ENCODE data around the gene CACTIN.
A peak's percentile ranks its signal among the peaks of the same experiment; 100 is the strongest.
"Not testable (repeated sequence)": the region's sequence is repeated elsewhere in the genome, so short reads cannot be mapped to it uniquely, and the experiment has no call there.

The CACTIN gene

GRCh38 chr19:3658004-3658869 lies 31.6 kb upstream of the CACTIN start:
- H3K27ac Mint-ChIP-seq = no peak overlapping the region

GRCh38 chr19:3657395-3657769 lies 30.8 kb upstream of the CACTIN start:
- ATAC-seq (replicated peaks) (no peak), DNase-seq (no peak)
- H3K27me3 Mint-ChIP-seq = no peaks in the 10 kb centered on the region
- peaks cover 13% of the 10 kb centered on the region for H3K36me3 Mint-ChIP-seq (ENCODE audit: insufficient read depth)
- no peaks in the 10 kb centered on the region for H3K4me1 Mint-ChIP-seq (ENCODE audit: low read depth in 2 of 2)
- no peak overlapping the region for H3K27ac Mint-ChIP-seq
- H3K4me3 Mint-ChIP-seq = no peak overlapping the region
- H3K9me3 Mint-ChIP-seq = no peaks in the 10 kb centered on the region

More at GRCh38 chr19:3658004-3658869, 31.6 kb upstream of the CACTIN start:
- Mint-ChIP-seq H3K4me3 (no peak overlapping the region), H3K4me1 (ENCODE audit: low read depth in 2 of 2) (no peaks in the 10 kb centered on the region), H3K27me3 (no peaks in the 10 kb centered on the region), H3K9me3 (no peaks in the 10 kb centered on the region), H3K36me3 (ENCODE audit: insufficient read depth) (peaks cover 14% of the 10 kb centered on the region)
- no peak for ATAC-seq (replicated peaks)
- DNase-seq = no peak

- Mint-ChIP-seq H3K4me3 (no peak overlapping the region), H3K9me3 (no peaks in the 10 kb centered on the region)
- no peak for DNase-seq
These were observed 30.3 kb upstream of the CACTIN start for GRCh38 chr19:3656747-3657394.

GRCh38 chr19:3656073-3656746 lies 29.6 kb upstream of the CACTIN start:
- no peak overlapping the region for H3K27ac Mint-ChIP-seq
- ATAC-seq (replicated peaks) (no peak), DNase-seq (no peak)
- no peak overlapping the region for H3K4me3 Mint-ChIP-seq
- H3K9me3 Mint-ChIP-seq = no peaks in the 10 kb centered on the region
- no peaks in the 10 kb centered on the region for H3K4me1 Mint-ChIP-seq (ENCODE audit: low read depth in 2 of 2)
- no peaks in the 10 kb centered on the region for H3K27me3 Mint-ChIP-seq
- H3K36me3 Mint-ChIP-seq (ENCODE audit: insufficient read depth) = peaks cover 22% of the 10 kb centered on the region

More at GRCh38 chr19:3656747-3657394, 30.3 kb upstream of the CACTIN start:
- no peak for ATAC-seq (replicated peaks)
- Mint-ChIP-seq H3K27me3 (no peaks in the 10 kb centered on the region), H3K27ac (no peak overlapping the region), H3K36me3 (ENCODE audit: insufficient read depth) (peaks cover 18% of the 10 kb centered on the region), H3K4me1 (ENCODE audit: low read depth in 2 of 2) (no peaks in the 10 kb centered on the region)

- peaks cover 0 to 1% of the 10 kb centered on the region in 2 donors for H3K4me1 Mint-ChIP-seq (ENCODE audit: low read depth in 2 of 2)
- H3K27me3 Mint-ChIP-seq = no peaks in the 10 kb centered on the region
- DNase-seq (no peak), ATAC-seq (replicated peaks) (no peak)
- H3K9me3 Mint-ChIP-seq = no peaks in the 10 kb centered on the region
- H3K27ac Mint-ChIP-seq = no peak overlapping the region
- H3K4me3 Mint-ChIP-seq = no peak overlapping the region
- H3K36me3 Mint-ChIP-seq (ENCODE audit: insufficient read depth) = peaks cover 29% of the 10 kb centered on the region
These were observed 28.9 kb upstream of the CACTIN start for GRCh38 chr19:3655402-3656072.

GRCh38 chr19:3653865-3654513 lies 27.4 kb upstream of the CACTIN start:
- ATAC-seq (replicated peaks) = no peak
- no peak overlapping the region for H3K4me3 Mint-ChIP-seq
- no peaks in the 10 kb centered on the region for H3K9me3 Mint-ChIP-seq
- peaks cover 32% of the 10 kb centered on the region for H3K36me3 Mint-ChIP-seq (ENCODE audit: insufficient read depth)
- H3K4me1 Mint-ChIP-seq (ENCODE audit: low read depth in 2 of 2) = peaks cover 0 to 1% of the 10 kb centered on the region in 2 donors
- DNase-seq = no peak
- no peak overlapping the region for H3K27ac Mint-ChIP-seq
- no peaks in the 10 kb centered on the region for H3K27me3 Mint-ChIP-seq

- peaks cover 32% of the 10 kb centered on the region for H3K36me3 Mint-ChIP-seq (ENCODE audit: insufficient read depth)
- ATAC-seq (replicated peaks) (no peak), DNase-seq (no peak)
- no peaks in the 10 kb centered on the region for H3K27me3 Mint-ChIP-seq
- H3K27ac Mint-ChIP-seq = no peak overlapping the region
- H3K9me3 Mint-ChIP-seq = no peaks in the 10 kb centered on the region
- no peak overlapping the region for H3K4me3 Mint-ChIP-seq
- peaks cover 0 to 1% of the 10 kb centered on the region in 2 donors for H3K4me1 Mint-ChIP-seq (ENCODE audit: low read depth in 2 of 2)
These were observed 26.6 kb upstream of the CACTIN start for GRCh38 chr19:3653081-3653795.

- Mint-ChIP-seq H3K36me3 (ENCODE audit: insufficient read depth) (peaks cover 29% of the 10 kb centered on the region), H3K4me3 (no peak overlapping the region), H3K4me1 (ENCODE audit: low read depth in 2 of 2) (peaks cover 0 to 1% of the 10 kb centered on the region in 2 donors), H3K9me3 (no peaks in the 10 kb centered on the region), H3K27ac (peak overlapping the region in 1 of 2 donors; percentile 55), H3K27me3 (no peaks in the 10 kb centered on the region)
- ATAC-seq (replicated peaks) (no peak), DNase-seq (no peak)
These were observed 25.8 kb upstream of the CACTIN start for GRCh38 chr19:3652422-3652821.

- no peaks in the 10 kb centered on the region for H3K9me3 Mint-ChIP-seq
- H3K4me1 Mint-ChIP-seq (ENCODE audit: low read depth in 2 of 2) = peaks cover 0 to 1% of the 10 kb centered on the region in 2 donors
- H3K27me3 Mint-ChIP-seq = no peaks in the 10 kb centered on the region
- ATAC-seq (replicated peaks) (no peak), DNase-seq (no peak)
- no peak overlapping the region for H3K4me3 Mint-ChIP-seq
- no peak overlapping the region for H3K27ac Mint-ChIP-seq
- peaks cover 25% of the 10 kb centered on the region for H3K36me3 Mint-ChIP-seq (ENCODE audit: insufficient read depth)
These were observed 25.1 kb upstream of the CACTIN start for GRCh38 chr19:3651684-3652083.

- no peak for ATAC-seq (replicated peaks)
- H3K27ac Mint-ChIP-seq = no peak overlapping the region
- H3K27me3 Mint-ChIP-seq = no peaks in the 10 kb centered on the region
- DNase-seq = no peak
- no peak overlapping the region for H3K4me3 Mint-ChIP-seq
- no peaks in the 10 kb centered on the region for H3K9me3 Mint-ChIP-seq
- H3K36me3 Mint-ChIP-seq (ENCODE audit: insufficient read depth) = peaks cover 22% of the 10 kb centered on the region
- H3K4me1 Mint-ChIP-seq (ENCODE audit: low read depth in 2 of 2) = peaks cover 0 to 1% of the 10 kb centered on the region in 2 donors
These were observed 23.3 kb upstream of the CACTIN start for GRCh38 chr19:3649888-3650287.

- H3K9me3 Mint-ChIP-seq = no peaks in the 10 kb centered on the region
- H3K4me3 Mint-ChIP-seq = no peak overlapping the region
- no peak overlapping the region for H3K27ac Mint-ChIP-seq
- peaks cover 20% of the 10 kb centered on the region for H3K36me3 Mint-ChIP-seq (ENCODE audit: insufficient read depth)
- ATAC-seq (replicated peaks) = no peak
- H3K4me1 Mint-ChIP-seq (ENCODE audit: low read depth in 2 of 2) = peaks cover 0 to 1% of the 10 kb centered on the region in 2 donors
- no peaks in the 10 kb centered on the region for H3K27me3 Mint-ChIP-seq
- no peak for DNase-seq
These were observed 21.7 kb upstream of the CACTIN start for GRCh38 chr19:3648037-3648905.

- H3K27me3 Mint-ChIP-seq; H3K4me3 Mint-ChIP-seq; H3K27ac Mint-ChIP-seq; H3K4me1 Mint-ChIP-seq (ENCODE audit: low read depth in 2 of 2); DNase-seq; H3K9me3 Mint-ChIP-seq; ATAC-seq (replicated peaks): not testable (repeated sequence)
- H3K36me3 Mint-ChIP-seq (ENCODE audit: insufficient read depth) = peaks cover 16% of the 10 kb centered on the region
These were observed 20.5 kb upstream of the CACTIN start for GRCh38 chr19:3647102-3647501.

Data from effector memory CD8-positive, alpha-beta T cell (primary cell).